ENCODE measurements around the gene HEATR9. TPM values are rescaled to one million over a fixed set of nuclear protein-coding genes. Genes with fewer than 3 reads are reported as not detected.

The HEATR9 gene
- total RNA-seq, 1 donor from 2014 or later, result 0.20 TPM

- intact Hi-C loops (cut with micrococcal nuclease), result no loop called here
Observed at GRCh38 chr17:35894206-35894605, 25.5 kb upstream of the HEATR9 start.

DNA sequence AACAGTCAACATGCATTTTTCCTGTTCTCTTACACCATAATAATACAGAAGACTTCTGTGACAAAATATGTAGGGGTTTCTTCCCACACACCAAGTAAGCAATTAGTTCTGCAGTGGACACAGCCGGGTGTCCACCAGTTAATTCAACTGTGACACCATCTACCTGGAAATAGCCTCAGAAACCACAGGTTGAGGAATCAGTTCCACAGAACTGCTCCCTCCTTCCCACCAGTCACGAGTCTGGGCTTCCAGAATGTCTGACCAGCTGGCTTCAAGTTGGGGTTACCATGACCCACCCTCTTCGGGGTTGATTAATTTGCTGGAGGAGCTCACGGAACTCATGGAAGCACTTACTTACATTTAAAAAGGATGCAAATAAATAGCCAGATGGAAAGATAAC lies 25.1 kb upstream of the HEATR9 start:
- intact Hi-C loops (cut with micrococcal nuclease), result no loop called here

- intact Hi-C loops (cut with micrococcal nuclease), result no loop called here
Observed at GRCh38 chr17:35892091-35893035, 23.7 kb upstream of the HEATR9 start.

DNA sequence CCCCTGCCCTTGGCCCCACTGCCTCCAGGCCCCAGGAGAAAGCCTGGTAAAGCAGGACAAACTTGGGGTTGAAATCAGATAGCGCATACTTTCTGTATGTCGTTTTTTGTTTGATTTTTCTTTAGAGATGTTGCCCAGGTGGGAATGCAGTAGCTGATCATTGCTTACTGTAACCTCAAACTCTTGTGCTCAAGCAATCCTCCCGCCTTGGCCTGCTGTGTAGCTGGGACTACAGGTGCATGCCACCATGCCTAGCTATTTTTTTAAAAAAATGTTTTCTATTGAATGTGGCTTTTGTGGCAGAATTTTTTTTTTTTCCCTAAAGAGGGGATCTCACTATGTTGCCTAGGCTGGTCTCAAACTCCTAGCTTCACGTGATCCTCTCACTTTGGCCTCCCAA lies 22.6 kb upstream of the HEATR9 start:
- intact Hi-C loops (cut with micrococcal nuclease), result no loop called here

DNA sequence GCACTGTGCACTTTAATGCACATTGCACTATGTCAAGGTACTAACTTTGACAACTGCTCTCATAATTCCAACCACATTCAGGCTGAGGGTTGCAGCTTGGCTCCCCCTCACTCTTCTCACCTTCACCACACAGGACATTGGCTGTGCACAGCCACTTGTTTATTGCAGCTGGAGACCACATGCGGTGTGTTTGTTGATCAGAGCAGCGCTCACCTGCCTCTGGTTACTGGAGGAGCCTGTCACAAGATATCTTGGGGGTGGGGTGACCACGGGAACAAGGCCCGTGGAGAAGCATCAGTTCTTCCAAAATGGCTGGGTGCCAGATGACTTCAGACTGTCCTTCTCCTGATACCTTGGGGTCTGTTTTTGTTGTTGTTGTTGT lies 22.1 kb upstream of the HEATR9 start:
- intact Hi-C loops (cut with micrococcal nuclease), result no loop called here

GRCh38 chr17:35889818-35890773 lies 21.4 kb upstream of the HEATR9 start:
- intact Hi-C loops (cut with micrococcal nuclease), result no loop called here

- intact Hi-C loops (cut with micrococcal nuclease), result no loop called here
Observed at GRCh38 chr17:35889241-35889640, 20.6 kb upstream of the HEATR9 start.

DNA sequence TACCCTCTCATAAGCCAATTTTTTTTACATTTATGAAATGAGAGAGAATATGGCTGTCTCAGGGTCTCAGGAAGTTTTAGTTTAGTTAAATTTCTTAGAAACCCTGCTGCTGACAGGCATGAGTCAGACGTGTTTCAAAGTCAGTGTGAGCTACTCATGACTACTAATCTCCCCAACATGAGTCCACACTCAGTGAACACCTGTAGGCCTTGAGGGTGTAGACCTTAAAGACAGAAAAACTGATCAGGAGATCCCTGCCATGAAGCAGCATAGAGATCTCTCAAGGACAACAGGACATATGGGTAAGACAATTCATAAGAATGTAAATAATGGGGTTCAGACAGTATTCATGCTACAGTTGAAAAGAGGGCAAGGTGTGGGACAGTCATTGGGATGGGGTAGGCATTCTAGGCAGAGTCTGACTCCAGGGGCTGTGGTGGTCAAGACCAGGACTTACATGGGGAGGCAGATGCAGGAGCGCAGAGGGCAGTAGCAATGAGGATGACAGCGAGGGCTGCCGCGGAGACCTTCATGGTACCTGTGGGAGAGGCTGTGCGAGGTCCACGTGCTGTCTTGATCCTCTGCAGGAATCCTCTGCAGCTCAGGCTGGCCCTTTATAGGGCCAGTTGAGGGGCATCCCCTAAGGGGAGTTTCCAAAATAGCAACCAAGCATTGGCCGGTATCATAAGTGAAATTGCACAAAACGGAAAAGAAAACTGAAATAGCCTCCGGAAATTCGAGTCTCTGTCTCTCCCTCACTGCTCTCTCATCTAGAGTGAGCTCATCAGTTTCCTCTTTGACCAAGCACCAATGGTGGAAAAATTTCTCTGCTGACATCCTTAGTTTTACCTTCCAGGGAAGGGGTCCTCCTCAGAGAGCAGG lies 11.3 kb upstream of the HEATR9 start, which contains the start of gene CCL5:
Gene CCL5 (minus strand): TSS at position 588 of the 882 bp plus-strand sequence.
- intact Hi-C loops (cut with micrococcal nuclease), result loop anchor here (2.0 kb wide), 1 partner anchor 17 kb away; no protein-coding TSS in a partner anchor

DNA sequence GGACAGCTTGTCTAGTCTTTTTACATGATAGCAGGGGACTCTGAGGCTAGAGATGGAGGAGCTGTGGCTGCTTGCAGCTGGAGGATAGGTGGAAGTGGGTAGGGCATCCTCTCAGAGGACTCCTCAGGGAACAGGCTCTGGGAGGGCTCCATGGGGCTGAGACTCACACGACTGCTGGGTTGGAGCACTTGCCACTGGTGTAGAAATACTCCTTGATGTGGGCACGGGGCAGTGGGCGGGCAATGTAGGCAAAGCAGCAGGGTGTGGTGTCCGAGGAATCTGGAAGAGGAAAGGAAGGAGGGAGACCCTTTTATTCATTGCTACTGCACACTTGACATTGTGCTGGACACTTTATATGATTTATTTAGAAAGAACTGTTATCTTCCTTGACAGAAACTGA lies 9.7 kb upstream of the HEATR9 start:
- intact Hi-C loops (cut with micrococcal nuclease), result no loop called here

- intact Hi-C loops (cut with micrococcal nuclease), result no loop called here
Observed at GRCh38 chr17:35877345-35878029, 8.8 kb upstream of the HEATR9 start.

DNA sequence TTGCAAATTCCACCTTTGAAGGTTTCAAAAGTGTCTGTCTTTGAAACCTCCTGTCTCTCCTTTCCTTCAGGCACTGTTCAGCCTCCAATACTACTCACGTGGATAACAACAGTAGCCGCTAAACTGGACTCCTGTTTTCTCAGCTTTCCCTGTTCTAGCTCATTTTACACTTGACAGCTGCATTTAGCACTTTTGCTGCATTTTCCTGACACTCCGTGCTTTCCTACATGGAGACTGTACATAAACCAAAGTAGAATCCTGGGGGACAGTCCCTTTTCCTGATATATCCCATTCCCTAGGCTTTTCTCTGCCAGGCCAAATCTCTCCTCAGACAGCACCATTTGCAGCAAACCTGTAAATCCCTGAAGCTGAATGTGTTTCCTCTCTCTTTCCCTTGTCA lies 7.8 kb upstream of the HEATR9 start:
- intact Hi-C loops (cut with micrococcal nuclease), result no loop called here

DNA sequence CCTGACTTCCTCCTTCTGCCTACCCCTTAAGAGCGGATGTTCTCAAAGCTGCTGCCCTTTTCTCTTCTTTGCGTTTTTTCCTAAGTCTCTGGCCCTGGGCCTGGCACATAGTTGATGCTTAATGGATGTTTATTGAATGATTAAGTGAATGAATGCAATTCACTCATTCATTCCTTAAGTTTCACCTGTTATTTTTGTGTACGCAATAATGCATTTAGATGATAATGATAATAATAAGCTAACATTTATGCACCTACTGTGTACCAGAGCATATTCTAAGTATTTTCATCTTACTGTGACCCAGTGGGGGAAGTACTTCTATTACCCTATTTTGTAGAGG lies 7.1 kb upstream of the HEATR9 start:
- intact Hi-C loops (cut with micrococcal nuclease), result no loop called here

GRCh38 chr17:35875072-35875799 lies 6.5 kb upstream of the HEATR9 start:
- intact Hi-C loops (cut with micrococcal nuclease), result no loop called here

DNA sequence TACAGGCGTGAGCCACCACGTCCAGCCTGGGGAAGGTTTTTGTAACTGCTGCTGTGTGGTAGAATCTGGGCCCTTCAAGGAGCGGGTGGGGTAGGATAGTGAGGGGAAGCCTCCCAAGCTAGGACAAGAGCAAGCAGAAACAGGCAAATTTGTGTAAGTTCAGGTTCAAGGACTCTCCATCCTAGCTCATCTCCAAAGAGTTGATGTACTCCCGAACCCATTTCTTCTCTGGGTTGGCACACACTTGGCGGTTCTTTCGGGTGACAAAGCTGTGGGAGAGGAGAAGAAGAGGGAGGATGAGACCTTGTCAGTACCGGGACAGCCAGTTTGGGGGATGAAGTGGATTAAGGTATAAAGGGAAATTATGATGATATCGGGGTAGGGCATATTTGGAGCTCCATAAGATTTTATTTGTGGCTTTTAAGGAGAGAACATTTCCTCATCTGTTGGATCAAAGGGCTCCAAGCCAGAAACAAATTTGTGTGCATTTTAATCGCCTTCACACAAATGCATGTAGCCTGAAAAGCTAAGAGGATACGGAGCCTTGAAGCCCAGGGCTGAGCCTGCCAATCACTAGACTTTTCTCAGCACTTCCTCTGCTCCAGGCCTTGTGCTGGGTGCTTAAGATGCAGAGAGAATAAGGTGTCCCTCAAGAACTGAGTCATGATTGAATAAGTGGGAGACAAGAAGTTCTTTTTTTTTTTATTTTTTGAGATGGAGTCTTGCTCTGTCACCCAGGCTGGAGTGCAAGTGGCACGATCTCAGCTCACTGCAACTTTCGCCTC lies 3.7 kb upstream of the HEATR9 start:
- intact Hi-C loops (cut with micrococcal nuclease), result no loop called here

GRCh38 chr17:35870906-35871819 lies 2.5 kb upstream of the HEATR9 start:
- intact Hi-C loops (cut with micrococcal nuclease), result no loop called here

DNA sequence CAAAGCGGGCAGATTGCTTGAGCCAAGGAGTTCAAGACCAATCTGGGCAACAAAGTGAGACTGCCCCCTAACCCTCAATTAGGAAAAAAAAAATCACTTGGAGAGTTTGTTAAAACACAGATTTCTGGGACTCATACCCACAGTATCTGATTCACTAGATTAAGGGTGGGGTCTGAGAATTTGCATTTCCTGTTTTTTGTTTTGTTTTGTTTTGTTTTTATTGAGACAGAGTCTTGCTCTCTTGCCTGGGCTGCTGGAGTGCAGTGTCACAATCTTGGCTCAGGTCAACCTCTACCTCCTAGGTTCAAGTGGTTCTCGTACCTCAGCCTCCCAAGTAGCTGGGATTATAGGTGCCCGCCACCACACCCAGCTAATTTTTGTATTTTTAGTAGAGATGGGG lies 1.1 kb downstream of the HEATR9 start:
- intact Hi-C loops (cut with micrococcal nuclease), result no loop called here

- intact Hi-C loops (cut with micrococcal nuclease), result no loop called here
Observed at GRCh38 chr17:35866341-35866950, 2.2 kb downstream of the HEATR9 start.

Measured in T-helper 2 cell treated with Interferon-gamma antibody and Interleukin-4, amounts not matched to agents 100 ng/mL and 5 ng/mL, for 36 hours (primary cell).